ENCODE measurements around the gene FAH.

GRCh38 chr15:80156176-80156720 is 3.4 kb downstream of the FAH start:
- TF ChIP-seq, protein P1, sequence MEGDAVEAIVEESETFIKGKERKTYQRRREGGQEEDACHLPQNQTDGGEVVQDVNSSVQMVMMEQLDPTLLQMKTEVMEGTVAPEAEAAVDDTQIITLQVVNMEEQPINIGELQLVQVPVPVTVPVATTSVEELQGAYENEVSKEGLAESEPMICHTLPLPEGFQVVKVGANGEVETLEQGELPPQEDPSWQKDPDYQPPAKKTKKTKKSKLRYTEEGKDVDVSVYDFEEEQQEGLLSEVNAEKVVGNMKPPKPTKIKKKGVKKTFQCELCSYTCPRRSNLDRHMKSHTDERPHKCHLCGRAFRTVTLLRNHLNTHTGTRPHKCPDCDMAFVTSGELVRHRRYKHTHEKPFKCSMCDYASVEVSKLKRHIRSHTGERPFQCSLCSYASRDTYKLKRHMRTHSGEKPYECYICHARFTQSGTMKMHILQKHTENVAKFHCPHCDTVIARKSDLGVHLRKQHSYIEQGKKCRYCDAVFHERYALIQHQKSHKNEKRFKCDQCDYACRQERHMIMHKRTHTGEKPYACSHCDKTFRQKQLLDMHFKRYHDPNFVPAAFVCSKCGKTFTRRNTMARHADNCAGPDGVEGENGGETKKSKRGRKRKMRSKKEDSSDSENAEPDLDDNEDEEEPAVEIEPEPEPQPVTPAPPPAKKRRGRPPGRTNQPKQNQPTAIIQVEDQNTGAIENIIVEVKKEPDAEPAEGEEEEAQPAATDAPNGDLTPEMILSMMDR (IDR thresholded peaks at IDR 0.05) = no peak
- TF ChIP-seq EZH2 (IDR thresholded peaks at IDR 0.05) = no peak
- no peak for TF ChIP-seq EZH2phosphoT487 (IDR thresholded peaks at IDR 0.05)
